GM18951 (cell line): ENCODE results near the gene CLEC2D.
"Not testable (repeated sequence)": the region's sequence is repeated elsewhere in the genome, so short reads cannot be mapped to it uniquely, and the experiment has no call there.

ENCODE experiments used
- POLR2A ChIP-seq: IDR thresholded peaks from 4 replicates; pipeline ENCODE4 v1.6.1; 2011; ENCODE audit warnings: mild to moderate bottlenecking; ENCODE audit not compliant: insufficient read length, insufficient read depth; ENCODE audit errors: extremely low read depth
- in situ Hi-C: fragments of 300-500 bp; cut with MboI; formaldehyde crosslinking; loops from one replicate; pipeline ENCODE4 v1.12.0; 2022; ENCODE audit warnings: low sequenced_read_pairs, mixed read lengths, inconsistent platforms; ENCODE audit not compliant: unreplicated experiment

Gene CLEC2D

GRCh38 chr12:9736936-9737705 is 67.6 kb downstream of the CLEC2D start:
- no peak for TF ChIP-seq POLR2A
- in situ Hi-C loops = no loop called here

GRCh38 chr12:9738905-9739304 is 69.4 kb downstream of the CLEC2D start:
- in situ Hi-C loops = not testable (repeated sequence)

- in situ Hi-C loops = not testable (repeated sequence)
Measured at GRCh38 chr12:9739404-9740105, 70.0 kb downstream of the CLEC2D start.

GRCh38 chr12:9740106-9740750 is 70.7 kb downstream of the CLEC2D start:
- no peak for TF ChIP-seq POLR2A
- in situ Hi-C loops = no loop called here

GRCh38 chr12:9741726-9742125 is 72.2 kb downstream of the CLEC2D start:
- TF ChIP-seq POLR2A = no peak
- in situ Hi-C loops = no loop called here

GRCh38 chr12:9742661-9743060 is 73.1 kb downstream of the CLEC2D start:
- no peak for TF ChIP-seq POLR2A
- in situ Hi-C loops = no loop called here

GRCh38 chr12:9745199-9745598 is 75.7 kb downstream of the CLEC2D start:
- in situ Hi-C loops = no loop called here

More at GRCh38 chr12:9745199-9745598, 75.7 kb downstream of the CLEC2D start:
- no peak for TF ChIP-seq POLR2A
